Nephron progenitor cell (in vitro differentiated cells): ENCODE measurements around the gene TMPRSS9.
A peak's percentile ranks its signal among the peaks of the same experiment; 100 is the strongest.

Experiments used
- DNase-seq: peaks from one replicate; pipeline ENCODE4 v3.0.0; 2021
- H3K27ac Mint-ChIP-seq: 2 replicates; pipeline ENCODE4 v1.8.0; 2021; ENCODE audit warnings: mild to moderate bottlenecking, moderate library complexity, mixed read lengths
- H3K27me3 Mint-ChIP-seq: 2 replicates; pipeline ENCODE4 v1.8.0; 2021; ENCODE audit warnings: mild to moderate bottlenecking, low read depth, mixed read lengths; ENCODE audit not compliant: poor library complexity
- H3K36me3 Mint-ChIP-seq: 2 replicates; pipeline ENCODE4 v1.8.0; 2021; ENCODE audit warnings: low read depth, mixed read lengths
- H3K4me1 Mint-ChIP-seq: 2 replicates; pipeline ENCODE4 v1.8.0; 2021; ENCODE audit warnings: mixed read lengths
- H3K4me3 Mint-ChIP-seq: 2 replicates; pipeline ENCODE4 v1.8.0; 2021; ENCODE audit warnings: mild to moderate bottlenecking, moderate library complexity, mixed read lengths
- H3K9me3 Mint-ChIP-seq: 2 replicates; pipeline ENCODE4 v1.8.0; 2021; ENCODE audit warnings: mild to moderate bottlenecking, moderate library complexity, mixed read lengths
- CTCF ChIP-seq: fragments of 200-600 bp; sonication (generic); IDR thresholded peaks from 2 replicates; pipeline ENCODE4 v1.5.0; 2021; ENCODE audit warnings: antibody characterized with exemption

Gene TMPRSS9

GRCh38 chr19:2338055-2338615 lies 21.9 kb upstream of the TMPRSS9 start:
- DNase-seq = no peak
- Mint-ChIP-seq H3K27ac (no peak overlapping the region), H3K4me1 (peaks cover 32% of the 10 kb centered on the region), H3K36me3 (peaks cover 9% of the 10 kb centered on the region), H3K4me3 (no peak overlapping the region), H3K27me3 (peaks cover 2% of the 10 kb centered on the region), H3K9me3 (no peaks in the 10 kb centered on the region)
- TF ChIP-seq CTCF = no peak

- peaks cover 24% of the 10 kb centered on the region for H3K4me1 Mint-ChIP-seq
These were observed 21.1 kb upstream of the TMPRSS9 start for GRCh38 chr19:2338751-2339643.

GRCh38 chr19:2339644-2340310 lies 20.3 kb upstream of the TMPRSS9 start:
- Mint-ChIP-seq H3K27me3 (peaks cover 2% of the 10 kb centered on the region), H3K36me3 (peaks cover 9% of the 10 kb centered on the region), H3K9me3 (no peaks in the 10 kb centered on the region), H3K4me3 (no peak overlapping the region), H3K4me1 (peaks cover 24% of the 10 kb centered on the region), H3K27ac (no peak overlapping the region)
- DNase-seq = no peak
- no peak for TF ChIP-seq CTCF

More at GRCh38 chr19:2338751-2339643, 21.1 kb upstream of the TMPRSS9 start:
- Mint-ChIP-seq H3K27me3 (peaks cover 2% of the 10 kb centered on the region), H3K9me3 (no peaks in the 10 kb centered on the region), H3K36me3 (peaks cover 9% of the 10 kb centered on the region), H3K27ac (peak overlapping the region; percentile 78), H3K4me3 (no peak overlapping the region)
- no peak for TF ChIP-seq CTCF
- no peak for DNase-seq

- Mint-ChIP-seq H3K9me3 (no peaks in the 10 kb centered on the region), H3K36me3 (peaks cover 7% of the 10 kb centered on the region), H3K27ac (no peak overlapping the region), H3K4me1 (peaks cover 24% of the 10 kb centered on the region), H3K27me3 (peaks cover 2% of the 10 kb centered on the region), H3K4me3 (no peak overlapping the region)
- DNase-seq = no peak
- no peak for TF ChIP-seq CTCF
These were observed 19.4 kb upstream of the TMPRSS9 start for GRCh38 chr19:2340496-2341243.

GRCh38 chr19:2341244-2341751 lies 18.8 kb upstream of the TMPRSS9 start:
- no peak for DNase-seq
- Mint-ChIP-seq H3K36me3 (peaks cover 6% of the 10 kb centered on the region), H3K27me3 (peaks cover 2% of the 10 kb centered on the region), H3K27ac (no peak overlapping the region), H3K4me3 (no peak overlapping the region), H3K9me3 (no peaks in the 10 kb centered on the region), H3K4me1 (peaks cover 21% of the 10 kb centered on the region)
- no peak for TF ChIP-seq CTCF
